K562 (cell line): ENCODE results near the gene TMEM60. TPM values are rescaled to one million over a fixed set of nuclear protein-coding genes. Genes with fewer than 3 reads are reported as not detected.

Experiments used
- ATF6 ChIP-seq: sonication (generic); formaldehyde crosslinking; IDR thresholded peaks from 2 replicates; pipeline ENCODE4 v1.4.0; 2020; ENCODE audit warnings: mild to moderate bottlenecking, missing genetic modification reagents
- BRD4 ChIP-seq: fragments of 200-600 bp; sonication (generic); IDR thresholded peaks from 2 replicates; pipeline ENCODE4 v1.6.1; 2017; ENCODE audit warnings: inconsistent platforms
- CBX1 ChIP-seq: sonication (generic); IDR thresholded peaks from 2 replicates; pipeline ENCODE4 v1.6.1; 2016; ENCODE audit warnings: antibody characterized with exemption, low read depth, mild to moderate bottlenecking
- CHAMP1 ChIP-seq: fragments of 450-650 bp; IDR thresholded peaks from 2 replicates; pipeline ENCODE4 v1.6.1; 2016; ENCODE audit warnings: mild to moderate bottlenecking
- DPF2 ChIP-seq: fragments of 450-650 bp; IDR thresholded peaks from 2 replicates; pipeline ENCODE4 v1.6.1; 2016
- E2F1 ChIP-seq: sonication (generic); formaldehyde crosslinking; IDR thresholded peaks from 2 replicates; pipeline ENCODE4 v1.8.1; 2023; ENCODE audit warnings: mild to moderate bottlenecking, missing genetic modification reagents, moderate library complexity
- EWSR1 ChIP-seq: fragments of 450-650 bp; IDR thresholded peaks from 2 replicates; pipeline ENCODE4 v1.6.1; 2018; ENCODE audit warnings: borderline replicate concordance, mild to moderate bottlenecking, low read depth, moderate library complexity; ENCODE audit not compliant: partially characterized antibody
- GABPA ChIP-seq: fragments of 200-800 bp; sonication (Bioruptor generic); conservative IDR thresholded peaks from 2 replicates; pipeline ENCODE4 v1.6.1; 2016; ENCODE audit warnings: low read depth, missing genetic modification characterization, missing compliant biosample characterization
- GTF2B ChIP-seq: IDR thresholded peaks from 2 replicates; pipeline ENCODE4 v1.6.1; 2011; ENCODE audit not compliant: insufficient read length; ENCODE audit errors: extremely low read depth
- HNRNPLL ChIP-seq: fragments of 200-400 bp; formaldehyde crosslinking; IDR thresholded peaks from 2 replicates; pipeline ENCODE4 v1.6.1; 2017; ENCODE audit warnings: low read length, low read depth, mild to moderate bottlenecking; ENCODE audit not compliant: poor library complexity, severe bottlenecking
- MTA3 ChIP-seq: fragments of 450-650 bp; formaldehyde crosslinking; IDR thresholded peaks from 2 replicates; pipeline ENCODE4 v1.6.1; 2017; ENCODE audit warnings: mild to moderate bottlenecking, borderline replicate concordance
- PCBP2 ChIP-seq: fragments of 200-400 bp; formaldehyde crosslinking; IDR thresholded peaks from 2 replicates; pipeline ENCODE4 v1.6.1; 2018; ENCODE audit warnings: low read length, low read depth, mild to moderate bottlenecking, moderate library complexity; ENCODE audit not compliant: poor library complexity, severe bottlenecking
- PHF21A ChIP-seq: fragments of 450-650 bp; IDR thresholded peaks from 2 replicates; pipeline ENCODE4 v1.6.1; 2017; ENCODE audit warnings: low read depth, borderline replicate concordance
- SAP30 ChIP-seq: fragments of 200-600 bp; sonication (generic); IDR thresholded peaks from 2 replicates; pipeline ENCODE4 v1.6.1; 2012; ENCODE audit warnings: borderline replicate concordance, low read depth, mild to moderate bottlenecking, moderate library complexity, low read length, control low read depth, inconsistent platforms; ENCODE audit not compliant: insufficient read depth, poor library complexity, severe bottlenecking
- SREBF1 ChIP-seq: fragments of 150-350 bp; IDR thresholded peaks from 2 replicates; pipeline ENCODE4 v1.6.1; 2014; ENCODE audit warnings: antibody characterized with exemption, low read depth, low read length, borderline replicate concordance
- TRIM28 ChIP-seq: fragments of 450-650 bp; IDR thresholded peaks from 2 replicates; pipeline ENCODE4 v1.6.1; 2017
- ZNF12 ChIP-seq: sonication (generic); formaldehyde crosslinking; IDR thresholded peaks from 2 replicates; pipeline ENCODE4 v1.4.0; 2020; ENCODE audit warnings: mild to moderate bottlenecking, missing genetic modification reagents
- ZNF263 ChIP-seq: sonication (generic); formaldehyde crosslinking; IDR thresholded peaks from 2 replicates; pipeline ENCODE4 v1.8.0; 2022; ENCODE audit warnings: mild to moderate bottlenecking, missing genetic modification reagents, borderline replicate concordance
- ZNF277 ChIP-seq: fragments of 250-450 bp; sonication (Bioruptor Pico); IDR thresholded peaks from 2 replicates; pipeline ENCODE4 v1.8.0; 2022; ENCODE audit warnings: inconsistent platforms, mild to moderate bottlenecking, moderate library complexity, borderline replicate concordance
- ZNF778 ChIP-seq: fragments of 450-650 bp; formaldehyde crosslinking; IDR thresholded peaks from 2 replicates; pipeline ENCODE4 v1.4.0; 2020; ENCODE audit warnings: mild to moderate bottlenecking, moderate library complexity
- polyA plus RNA-seq, 8 experiments: library from polyadenylated mRNA; depleted of rRNA in 4 of 8; stranded (reverse) in 5 of 8; unstranded in 3 of 8; fragments of >200 nt; fragmentation: Nextera tagmentation in 2 of 8; fragmentation: Illumina TruSeq in 1 of 8; extraction: Ambion mirVana in 2 of 8; extraction: Trizol in 1 of 8; gene quantifications; 2 replicates each; pipeline versions ENCODE4 v1.2.1 to v1.2.3, GENCODE V29; 2011 to 2014; ENCODE audit warnings: inconsistent platforms in 1 of 8, missing spikeins in 1 of 8
- total RNA-seq, 7 experiments: library from RNA; depleted of rRNA in 6 of 7; stranded (reverse); fragments of >200 nt in 6 of 7; fragmentation: Illumina TruSeq in 2 of 7; extraction: Trizol in 2 of 7; gene quantifications; 2 replicates each; pipeline versions ENCODE4 v1.2.1 to v1.2.3, GENCODE V29; 2011 to 2021; ENCODE audit warnings: low replicate concordance in 1 of 7

TMEM60 gene
- total and polyA plus RNA-seq, 9 of the 15 experiments (the other 6 are each of a cell fraction or from before 2014, with no cell fraction given) = 12.5 to 140 (median 38.4) TPM

- no peak for TF ChIP-seq GTF2B
- no peak for TF ChIP-seq ZNF263
- no peak for TF ChIP-seq EWSR1
- no peak for TF ChIP-seq MTA3
- no peak for TF ChIP-seq BRD4
- no peak for TF ChIP-seq SREBF1
- TF ChIP-seq ATF6 (CRISPR knock-in tag) = no peak
- no peak for TF ChIP-seq DPF2
- no peak for TF ChIP-seq SAP30
- TF ChIP-seq HNRNPLL = no peak
- TF ChIP-seq TRIM28 = no peak
- TF ChIP-seq PCBP2 = no peak
- TF ChIP-seq ZNF12 = no peak
- no peak for TF ChIP-seq PHF21A
- no peak for TF ChIP-seq CHAMP1
- no peak for TF ChIP-seq E2F1 (CRISPR knock-in tag)
- TF ChIP-seq CBX1 = no peak
- TF ChIP-seq ZNF277 (CRISPR knock-in tag) = no peak
- TF ChIP-seq ZNF778 (CRISPR knock-in tag) = no peak
- no peak for TF ChIP-seq GABPA (tag)
Measured at GRCh38 chr7:77759294-77759889, 38.8 kb downstream of the TMEM60 start (continued).
